ENCODE measurements around the gene DPEP2NB.

GRCh38 chr16:67999985-68000384, 15.7 kb downstream of the DPEP2NB start:
- TF ChIP-seq CTCF (IDR thresholded peaks at IDR 0.05) (no peak), POLR2AphosphoS5 (IDR thresholded peaks at IDR 0.05) (no peak), EP300 (IDR thresholded peaks at IDR 0.05) (no peak)
